DND-41 (cell line): ENCODE measurements around the gene METTL17.

Source experiments
- EZH2 ChIP-seq: IDR thresholded peaks from 3 replicates; pipeline ENCODE4 v1.6.1; 2012; ENCODE audit warnings: borderline replicate concordance, low read depth, mild to moderate bottlenecking, moderate library complexity, low read length, inconsistent platforms; ENCODE audit not compliant: severe bottlenecking
- TF ChIP-seq, protein P1 (sequence below): IDR thresholded peaks from 2 replicates; pipeline ENCODE4 v1.5.1; 2012; ENCODE audit warnings: borderline replicate concordance, low read length, moderate library complexity, mild to moderate bottlenecking; ENCODE audit not compliant: poor library complexity, severe bottlenecking; ENCODE audit errors: extremely low read depth

DNA sequence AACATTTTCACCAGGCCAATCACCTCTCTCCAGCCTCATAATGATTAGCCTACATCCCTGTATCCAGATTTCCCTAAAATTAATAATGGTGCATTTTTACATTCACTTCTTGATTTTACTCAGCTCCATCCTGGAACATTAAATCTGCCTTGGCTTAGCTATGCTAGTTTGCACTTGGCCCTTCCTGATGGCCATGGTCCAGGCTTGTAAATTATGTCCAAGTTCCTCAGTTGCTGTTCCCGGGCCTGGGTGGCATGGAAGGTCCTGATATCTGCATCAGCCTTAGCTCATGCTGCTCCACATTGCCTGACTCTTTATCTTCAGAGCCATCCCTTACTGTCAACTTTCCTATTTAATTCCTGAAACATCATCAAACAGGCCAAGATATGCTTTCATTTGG is 11.1 kb upstream of the METTL17 start:
- TF ChIP-seq, protein P1, sequence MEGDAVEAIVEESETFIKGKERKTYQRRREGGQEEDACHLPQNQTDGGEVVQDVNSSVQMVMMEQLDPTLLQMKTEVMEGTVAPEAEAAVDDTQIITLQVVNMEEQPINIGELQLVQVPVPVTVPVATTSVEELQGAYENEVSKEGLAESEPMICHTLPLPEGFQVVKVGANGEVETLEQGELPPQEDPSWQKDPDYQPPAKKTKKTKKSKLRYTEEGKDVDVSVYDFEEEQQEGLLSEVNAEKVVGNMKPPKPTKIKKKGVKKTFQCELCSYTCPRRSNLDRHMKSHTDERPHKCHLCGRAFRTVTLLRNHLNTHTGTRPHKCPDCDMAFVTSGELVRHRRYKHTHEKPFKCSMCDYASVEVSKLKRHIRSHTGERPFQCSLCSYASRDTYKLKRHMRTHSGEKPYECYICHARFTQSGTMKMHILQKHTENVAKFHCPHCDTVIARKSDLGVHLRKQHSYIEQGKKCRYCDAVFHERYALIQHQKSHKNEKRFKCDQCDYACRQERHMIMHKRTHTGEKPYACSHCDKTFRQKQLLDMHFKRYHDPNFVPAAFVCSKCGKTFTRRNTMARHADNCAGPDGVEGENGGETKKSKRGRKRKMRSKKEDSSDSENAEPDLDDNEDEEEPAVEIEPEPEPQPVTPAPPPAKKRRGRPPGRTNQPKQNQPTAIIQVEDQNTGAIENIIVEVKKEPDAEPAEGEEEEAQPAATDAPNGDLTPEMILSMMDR, result no peak
- TF ChIP-seq EZH2, result no peak
